Measurements from ENCODE around the gene WNT5B.

GRCh38 chr12:1619587-1619986 is 9.4 kb upstream of the WNT5B start:
- TF ChIP-seq CTCF (IDR thresholded peaks at IDR 0.05) (no peak), POLR2A (IDR thresholded peaks at IDR 0.05) (no peak)

Data from ovary (tissue), 3 donors.